Measurements from ENCODE around the gene DNAH10. TPM values are rescaled to one million over a fixed set of nuclear protein-coding genes. Genes with fewer than 3 reads are reported as not detected.

Gene DNAH10
- total RNA-seq, 1 donor from 2014 or later = 0.62 TPM

GRCh38 chr12:123886931-123887582, 125.0 kb downstream of the DNAH10 start:
- DNase-seq = no peak

GRCh38 chr12:123888989-123889388, 126.9 kb downstream of the DNAH10 start:
- DNase-seq = no peak

- no peak for DNase-seq
Observed at GRCh38 chr12:123889848-123890535, 127.9 kb downstream of the DNAH10 start.

- no peak for DNase-seq
Observed at GRCh38 chr12:123890536-123890902, 128.4 kb downstream of the DNAH10 start.

GRCh38 chr12:123891011-123891410, 128.9 kb downstream of the DNAH10 start:
- DNase-seq = no peak

- no peak for DNase-seq
Observed at GRCh38 chr12:123891516-123892179, 129.5 kb downstream of the DNAH10 start.

- DNase-seq = no peak
Observed at GRCh38 chr12:123892180-123892559, 130.1 kb downstream of the DNAH10 start.

- no peak for DNase-seq
Observed at GRCh38 chr12:123892853-123893252, 130.8 kb downstream of the DNAH10 start.

GRCh38 chr12:123893276-123893675, 131.2 kb downstream of the DNAH10 start:
- DNase-seq = no peak

GRCh38 chr12:123894823-123895345, 132.8 kb downstream of the DNAH10 start:
- DNase-seq = no peak

GRCh38 chr12:123895451-123895850, 133.3 kb downstream of the DNAH10 start:
- DNase-seq = no peak

- peak; percentile 87 for DNase-seq
Observed at GRCh38 chr12:123896767-123897166, 134.7 kb downstream of the DNAH10 start.

- DNase-seq = no peak
Observed at GRCh38 chr12:123897221-123897620, 135.1 kb downstream of the DNAH10 start.

GRCh38 chr12:123898673-123899072, 136.6 kb downstream of the DNAH10 start:
- DNase-seq = no peak

GRCh38 chr12:123899368-123899767, 137.3 kb downstream of the DNAH10 start:
- DNase-seq = no peak

GRCh38 chr12:123900871-123901376, 138.8 kb downstream of the DNAH10 start:
- DNase-seq = peak; percentile 51

- DNase-seq = no peak
Observed at GRCh38 chr12:123902821-123903220, 140.7 kb downstream of the DNAH10 start.

- DNase-seq = no peak
Observed at GRCh38 chr12:123903301-123904065, 141.4 kb downstream of the DNAH10 start.

GRCh38 chr12:123905319-123905925, 143.3 kb downstream of the DNAH10 start:
- DNase-seq = peak; percentile 74

GRCh38 chr12:123906711-123907420, 144.8 kb downstream of the DNAH10 start:
- DNase-seq = no peak
